ENCODE measurements around the gene PIK3R2.

The PIK3R2 gene

DNA sequence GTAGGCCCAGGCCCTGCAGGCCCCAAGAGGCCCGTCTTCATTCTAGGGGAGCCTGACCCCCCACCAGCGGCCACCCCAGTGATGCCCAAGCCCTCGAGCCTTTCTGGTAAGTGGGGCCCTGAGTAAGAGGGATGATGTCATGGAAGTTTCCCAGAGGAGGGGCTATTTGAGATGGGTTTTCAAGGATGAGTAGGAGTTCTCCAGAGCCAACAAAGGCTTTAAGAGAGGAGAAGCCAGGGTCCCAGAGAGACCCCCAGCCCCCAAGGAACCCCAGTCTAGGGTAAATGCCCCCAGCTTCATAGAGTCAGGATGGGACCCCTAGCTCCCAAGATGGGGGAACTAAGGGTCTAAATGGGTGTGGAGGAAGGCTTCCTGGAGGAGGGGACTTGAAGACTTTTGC lies 9.1 kb upstream of the PIK3R2 start:
- TF ChIP-seq, protein P1, sequence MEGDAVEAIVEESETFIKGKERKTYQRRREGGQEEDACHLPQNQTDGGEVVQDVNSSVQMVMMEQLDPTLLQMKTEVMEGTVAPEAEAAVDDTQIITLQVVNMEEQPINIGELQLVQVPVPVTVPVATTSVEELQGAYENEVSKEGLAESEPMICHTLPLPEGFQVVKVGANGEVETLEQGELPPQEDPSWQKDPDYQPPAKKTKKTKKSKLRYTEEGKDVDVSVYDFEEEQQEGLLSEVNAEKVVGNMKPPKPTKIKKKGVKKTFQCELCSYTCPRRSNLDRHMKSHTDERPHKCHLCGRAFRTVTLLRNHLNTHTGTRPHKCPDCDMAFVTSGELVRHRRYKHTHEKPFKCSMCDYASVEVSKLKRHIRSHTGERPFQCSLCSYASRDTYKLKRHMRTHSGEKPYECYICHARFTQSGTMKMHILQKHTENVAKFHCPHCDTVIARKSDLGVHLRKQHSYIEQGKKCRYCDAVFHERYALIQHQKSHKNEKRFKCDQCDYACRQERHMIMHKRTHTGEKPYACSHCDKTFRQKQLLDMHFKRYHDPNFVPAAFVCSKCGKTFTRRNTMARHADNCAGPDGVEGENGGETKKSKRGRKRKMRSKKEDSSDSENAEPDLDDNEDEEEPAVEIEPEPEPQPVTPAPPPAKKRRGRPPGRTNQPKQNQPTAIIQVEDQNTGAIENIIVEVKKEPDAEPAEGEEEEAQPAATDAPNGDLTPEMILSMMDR (IDR thresholded peaks at IDR 0.05; ENCODE audit: low read length) = no peak
- no peak for TF ChIP-seq EZH2 (IDR thresholded peaks at IDR 0.05; ENCODE audit: borderline replicate concordance, low read length)
- no peak overlapping the region for H3K9ac ChIP-seq (ENCODE audit: low read length)
- no peak overlapping the region for H2AFZ ChIP-seq (ENCODE audit: low read length)
- no peak overlapping the region for H3K27ac ChIP-seq (ENCODE audit: low read depth, low read length, poor library complexity, severe bottlenecking)
- no peak overlapping the region for H3K4me3 ChIP-seq (ENCODE audit: low read depth, low read length, poor library complexity, severe bottlenecking)
- peaks cover 70% of the 10 kb centered on the region for H3K36me3 ChIP-seq (ENCODE audit: insufficient read depth, low read length)
- H3K27me3 ChIP-seq (ENCODE audit: insufficient read depth, low read length) = no peaks in the 10 kb centered on the region
- no peaks in the 10 kb centered on the region for H3K4me1 ChIP-seq (ENCODE audit: insufficient read depth, low read length, severe bottlenecking)
- no peaks in the 10 kb centered on the region for H4K20me1 ChIP-seq (ENCODE audit: insufficient read depth, low read length)
- H3K4me2 ChIP-seq (ENCODE audit: low read length) = no peak overlapping the region
- no peaks in the 10 kb centered on the region for H3F3A ChIP-seq (ENCODE audit: insufficient read depth, low read length)
- H3K79me2 ChIP-seq (ENCODE audit: insufficient read depth, low read length) = no peaks in the 10 kb centered on the region
- H3K9me2 ChIP-seq (ENCODE audit: low read depth, low read length) = no peaks in the 10 kb centered on the region
- H3K9me3 ChIP-seq (ENCODE audit: low read length) = no peaks in the 10 kb centered on the region

DNA sequence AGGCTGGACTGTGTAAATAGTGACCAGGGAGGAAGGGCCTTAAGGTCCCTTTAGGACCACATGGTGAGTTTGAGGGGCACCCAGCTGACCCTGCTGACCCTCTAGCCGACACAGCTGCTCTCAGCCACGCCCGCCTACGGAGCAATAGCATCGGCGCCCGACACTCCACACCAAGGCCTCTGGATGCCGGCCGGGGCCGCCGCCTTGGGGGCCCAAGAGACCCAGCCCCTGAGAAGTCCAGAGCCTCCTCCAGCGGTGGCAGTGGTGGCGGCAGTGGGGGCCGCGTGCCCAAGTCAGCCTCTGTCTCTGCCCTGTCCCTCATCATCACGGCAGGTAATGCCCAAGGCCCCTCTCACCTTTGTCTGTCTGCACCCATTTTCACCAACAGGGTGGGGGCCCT lies 8.6 kb upstream of the PIK3R2 start:
- no peak for TF ChIP-seq EZH2 (IDR thresholded peaks at IDR 0.05; ENCODE audit: borderline replicate concordance, low read length)
- TF ChIP-seq, protein P1 (IDR thresholded peaks at IDR 0.05; ENCODE audit: low read length) = no peak
- no peaks in the 10 kb centered on the region for H3K4me1 ChIP-seq (ENCODE audit: insufficient read depth, low read length, severe bottlenecking)
- no peaks in the 10 kb centered on the region for H3K79me2 ChIP-seq (ENCODE audit: insufficient read depth, low read length)
- no peak overlapping the region for H2AFZ ChIP-seq (ENCODE audit: low read length)
- no peaks in the 10 kb centered on the region for H3K27me3 ChIP-seq (ENCODE audit: insufficient read depth, low read length)
- peaks cover 66% of the 10 kb centered on the region for H3K36me3 ChIP-seq (ENCODE audit: insufficient read depth, low read length)
- no peaks in the 10 kb centered on the region for H3F3A ChIP-seq (ENCODE audit: insufficient read depth, low read length)
- no peaks in the 10 kb centered on the region for H3K9me3 ChIP-seq (ENCODE audit: low read length)
- no peaks in the 10 kb centered on the region for H4K20me1 ChIP-seq (ENCODE audit: insufficient read depth, low read length)
- H3K9ac ChIP-seq (ENCODE audit: low read length) = no peak overlapping the region
- H3K9me2 ChIP-seq (ENCODE audit: low read depth, low read length) = no peaks in the 10 kb centered on the region
- no peak overlapping the region for H3K4me2 ChIP-seq (ENCODE audit: low read length)
- H3K4me3 ChIP-seq (ENCODE audit: low read depth, low read length, poor library complexity, severe bottlenecking) = no peak overlapping the region
- H3K27ac ChIP-seq (ENCODE audit: low read depth, low read length, poor library complexity, severe bottlenecking) = no peak overlapping the region

DNA sequence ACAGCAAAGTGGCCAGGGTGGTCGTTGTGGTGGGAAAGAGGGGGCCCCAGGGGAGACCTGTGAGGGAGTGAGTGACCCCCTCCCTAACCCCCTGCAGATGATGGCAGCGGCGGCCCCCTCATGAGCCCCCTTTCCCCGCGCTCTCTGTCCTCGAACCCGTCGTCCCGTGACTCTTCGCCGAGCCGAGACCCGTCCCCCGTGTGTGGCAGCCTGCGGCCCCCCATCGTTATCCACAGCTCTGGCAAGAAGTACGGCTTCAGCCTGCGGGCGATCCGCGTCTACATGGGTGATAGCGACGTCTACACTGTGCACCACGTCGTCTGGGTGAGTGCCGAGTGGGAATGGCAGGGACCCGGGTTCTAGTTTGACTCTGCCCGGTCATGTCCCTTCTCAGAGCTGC lies 8.1 kb upstream of the PIK3R2 start:
- TF ChIP-seq, protein P1 (IDR thresholded peaks at IDR 0.05; ENCODE audit: low read length) = no peak
- TF ChIP-seq EZH2 (IDR thresholded peaks at IDR 0.05; ENCODE audit: borderline replicate concordance, low read length) = no peak

More for the DNA sequence above, 8.1 kb upstream of the PIK3R2 start:
- Histone ChIP-seq H3K79me2 (ENCODE audit: insufficient read depth, low read length) (no peaks in the 10 kb centered on the region), H3K4me3 (ENCODE audit: low read depth, low read length, poor library complexity, severe bottlenecking) (no peak overlapping the region), H2AFZ (ENCODE audit: low read length) (no peak overlapping the region), H4K20me1 (ENCODE audit: insufficient read depth, low read length) (no peaks in the 10 kb centered on the region), H3K27me3 (ENCODE audit: insufficient read depth, low read length) (no peaks in the 10 kb centered on the region), H3F3A (ENCODE audit: insufficient read depth, low read length) (no peaks in the 10 kb centered on the region), H3K4me1 (ENCODE audit: insufficient read depth, low read length, severe bottlenecking) (no peaks in the 10 kb centered on the region), H3K9ac (ENCODE audit: low read length) (no peak overlapping the region), H3K4me2 (ENCODE audit: low read length) (no peak overlapping the region), H3K36me3 (ENCODE audit: insufficient read depth, low read length) (peaks cover 64% of the 10 kb centered on the region), H3K27ac (ENCODE audit: low read depth, low read length, poor library complexity, severe bottlenecking) (no peak overlapping the region), H3K9me2 (ENCODE audit: low read depth, low read length) (no peaks in the 10 kb centered on the region), H3K9me3 (ENCODE audit: low read length) (no peaks in the 10 kb centered on the region)

All from OCI-LY1 (cell line).